Cortex of kidney (tissue), 1 donor: ENCODE results near the gene PZP.
"Not testable (repeated sequence)": the region's sequence is repeated elsewhere in the genome, so short reads cannot be mapped to it uniquely, and the experiment has no call there.

Source experiments
- DNase-seq: peaks from one replicate; lab custom pipeline; 2025; lab: John Stamatoyannopoulos, UW

PZP gene

DNA sequence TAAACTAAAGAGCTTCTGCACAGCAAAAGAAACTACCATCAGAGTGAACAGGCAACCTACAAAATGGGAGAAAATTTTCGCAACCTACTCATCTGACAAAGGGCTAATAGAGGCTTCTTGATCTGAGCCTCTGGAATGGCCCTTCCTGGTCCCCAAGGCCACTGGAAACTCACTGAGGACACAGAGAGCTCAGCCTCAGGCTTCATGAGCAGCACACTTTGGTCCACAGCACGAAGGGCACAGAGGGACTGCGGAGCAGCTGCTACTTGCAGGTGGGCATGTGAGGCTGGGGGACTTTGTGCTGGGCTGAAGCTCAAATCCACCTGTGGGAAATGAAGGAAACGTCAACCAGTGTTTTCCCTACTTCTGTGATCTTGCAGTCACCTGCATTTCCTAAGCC lies 27.4 kb downstream of the PZP start:
- no peak for DNase-seq

DNA sequence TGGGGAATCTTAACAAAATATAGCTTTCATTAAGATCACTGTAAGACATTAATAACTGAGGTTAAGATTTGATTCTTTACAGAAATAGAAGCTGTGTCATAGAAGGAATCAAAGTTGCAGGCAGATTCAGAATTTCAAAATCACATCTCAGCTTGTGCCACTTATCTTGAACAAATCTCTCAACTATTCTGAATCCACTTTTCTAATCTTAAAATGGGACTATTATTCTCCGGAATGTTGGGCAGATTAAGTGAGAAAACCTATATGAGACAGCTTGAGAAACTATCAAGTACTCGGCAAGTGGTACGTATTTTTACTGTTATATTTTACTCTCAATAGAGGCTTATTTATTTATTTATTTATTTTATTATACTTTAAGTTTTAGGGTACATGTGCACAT lies 28.4 kb downstream of the PZP start:
- no peak for DNase-seq

DNA sequence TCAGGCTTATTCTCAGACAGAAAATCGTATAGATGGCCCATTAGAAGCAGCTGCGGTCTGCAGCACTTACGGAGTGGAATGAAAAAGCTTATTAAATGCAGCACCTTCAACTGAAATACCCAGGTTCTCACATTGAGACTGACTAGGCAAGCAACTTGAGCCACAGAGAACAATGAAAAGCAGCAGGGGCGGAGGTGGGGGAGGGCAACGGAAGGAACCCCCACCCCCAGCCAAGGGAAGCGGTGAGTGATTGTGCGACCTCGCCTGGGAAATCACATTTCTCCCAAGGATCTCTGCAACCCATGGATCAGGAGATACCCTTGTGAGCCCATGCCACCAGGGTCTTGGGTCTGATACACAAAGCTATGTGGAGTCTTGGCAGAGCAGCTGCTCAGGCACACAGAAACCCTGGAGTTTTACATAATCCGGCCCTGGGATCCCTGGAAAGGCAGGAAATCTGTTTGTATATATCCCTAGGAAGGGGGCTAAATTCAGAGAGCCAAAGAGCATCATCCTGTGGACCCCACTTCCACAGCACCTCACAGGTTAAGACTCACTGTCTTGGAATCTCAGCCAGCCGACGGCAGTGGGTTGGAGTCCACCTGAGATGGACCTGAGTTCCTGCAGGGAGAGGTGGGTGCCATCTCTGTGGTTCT lies 38.1 kb downstream of the PZP start:
- no peak for DNase-seq

DNA sequence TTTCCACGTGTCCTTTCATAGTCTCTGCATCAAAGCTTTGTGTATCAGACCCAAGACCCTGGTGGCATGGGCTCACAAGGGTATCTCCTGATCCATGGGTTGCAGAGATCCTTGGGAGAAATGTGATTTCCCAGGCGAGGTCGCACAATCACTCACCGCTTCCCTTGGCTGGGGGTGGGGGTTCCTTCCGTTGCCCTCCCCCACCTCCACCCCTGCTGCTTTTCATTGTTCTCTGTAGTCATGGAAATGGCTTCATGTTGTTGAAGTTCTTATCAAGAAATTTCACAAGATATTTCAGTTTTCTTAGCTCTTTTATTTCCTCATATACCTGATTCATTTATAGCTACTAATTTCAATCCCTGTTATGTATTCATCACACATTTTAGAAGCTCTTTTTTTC lies 40.9 kb downstream of the PZP start:
- DNase-seq: not testable (repeated sequence)

DNA sequence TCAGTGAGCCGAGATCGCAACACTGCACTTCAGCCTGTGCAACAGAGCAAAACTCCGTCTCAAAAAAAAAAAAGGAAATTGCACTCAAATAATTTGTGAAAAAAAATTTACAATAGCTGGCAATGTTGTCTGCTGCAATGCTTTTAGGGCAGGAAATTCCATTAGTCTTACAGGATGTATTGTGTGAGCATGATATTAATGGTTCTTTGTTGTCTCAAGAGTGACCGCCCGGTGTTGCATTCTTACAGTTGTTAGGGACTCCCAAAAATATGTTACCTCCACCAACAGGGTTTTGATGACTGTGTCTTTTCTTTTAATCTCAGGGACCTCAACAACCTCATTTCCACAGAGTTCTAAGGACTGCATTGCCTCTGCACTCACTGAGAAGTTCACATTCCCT lies 44.8 kb downstream of the PZP start:
- no peak for DNase-seq

DNA sequence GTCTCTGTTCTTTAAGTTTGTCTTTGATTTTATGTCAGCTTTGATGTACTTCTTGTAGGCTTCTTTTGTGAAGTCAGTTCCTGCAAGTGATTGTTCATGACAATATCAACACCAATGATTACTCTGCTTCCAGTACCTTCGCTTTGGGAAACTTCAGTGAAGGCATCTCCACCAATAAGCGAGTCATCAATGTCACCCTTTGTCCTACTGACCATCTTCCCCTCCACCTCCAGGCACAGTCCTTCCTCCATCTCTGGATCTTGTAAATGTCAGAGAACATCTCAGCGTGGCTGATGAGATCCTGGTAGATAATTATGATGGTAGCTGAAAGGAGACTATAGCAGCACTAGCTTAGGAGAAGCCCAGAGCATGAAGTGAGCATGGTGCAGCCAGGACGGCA lies 52.1 kb downstream of the PZP start:
- DNase-seq: no peak

DNA sequence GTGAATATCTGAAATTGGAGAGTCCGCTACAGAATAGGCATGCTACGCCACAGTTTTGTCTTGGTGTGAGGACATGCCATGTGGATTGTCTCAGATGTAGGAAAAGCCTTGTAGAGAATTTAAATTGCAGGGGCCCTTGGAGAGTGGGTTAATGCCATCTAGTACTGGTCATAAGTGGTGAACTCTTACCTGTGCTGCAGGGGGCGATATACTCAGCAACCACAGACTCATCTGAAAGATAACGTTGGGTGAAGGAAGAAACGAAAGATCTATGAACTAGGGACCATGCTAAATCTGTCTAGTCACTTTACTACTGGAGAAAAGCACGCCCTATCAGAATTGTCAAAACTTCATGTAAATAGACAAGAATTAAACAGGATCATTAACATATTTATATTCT lies 58.8 kb downstream of the PZP start:
- DNase-seq: no peak

DNA sequence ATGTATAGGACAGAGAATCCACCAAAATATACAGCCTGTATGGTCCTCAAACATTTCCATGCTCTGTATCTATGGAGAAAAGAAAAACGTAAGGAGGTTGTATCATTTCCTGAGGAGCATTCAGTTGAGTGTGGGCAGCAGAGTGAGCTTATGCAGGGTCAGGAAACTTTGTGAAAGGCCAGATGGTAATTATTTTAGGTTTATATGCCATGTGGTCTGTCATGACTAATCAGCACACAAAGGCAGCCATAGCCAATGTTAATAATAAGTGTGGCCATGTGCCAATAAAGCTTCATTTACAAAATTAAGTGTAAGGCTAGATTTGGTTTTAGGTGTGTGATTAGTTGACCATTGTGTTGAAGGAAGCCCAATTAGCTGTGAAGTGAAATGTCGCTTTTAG lies 59.3 kb downstream of the PZP start:
- DNase-seq: no peak

DNA sequence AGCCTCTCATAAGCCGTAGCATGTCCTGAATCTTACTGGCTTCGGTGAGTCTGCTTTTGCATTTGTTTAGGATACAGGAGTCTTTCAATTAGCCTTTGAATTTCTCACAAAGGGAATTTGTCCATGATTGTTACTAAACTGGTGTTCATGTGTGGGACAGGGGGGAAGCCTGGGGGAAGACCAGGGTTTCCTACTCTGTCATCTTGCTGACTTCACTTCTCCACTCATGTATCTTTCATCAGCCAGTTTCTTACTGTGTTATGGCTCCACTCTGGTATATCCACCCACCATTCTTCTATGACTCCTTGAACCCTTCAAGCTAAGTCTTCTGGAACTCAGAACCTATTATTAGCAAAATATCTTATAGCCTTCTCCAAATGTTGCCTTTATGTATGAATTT lies 60.7 kb downstream of the PZP start:
- no peak for DNase-seq

DNA sequence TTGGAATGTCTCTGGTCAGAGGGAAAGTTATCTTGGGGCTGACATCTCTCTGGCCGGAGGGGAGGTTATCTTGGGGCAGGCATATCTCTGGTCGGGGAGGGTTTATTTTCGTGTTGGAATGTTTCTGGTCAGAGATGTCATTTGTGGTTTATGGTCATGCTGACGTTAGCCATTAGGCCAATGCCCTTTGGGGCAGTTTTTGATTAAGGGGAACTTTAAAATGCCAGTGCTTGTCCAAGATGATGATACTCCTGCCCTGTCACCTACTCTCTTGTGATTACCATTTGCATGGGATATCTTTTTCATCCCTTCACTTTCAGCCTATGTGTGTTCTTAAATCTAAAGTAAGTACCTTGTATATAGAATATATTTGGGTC lies 63.5 kb downstream of the PZP start:
- no peak for DNase-seq

DNA sequence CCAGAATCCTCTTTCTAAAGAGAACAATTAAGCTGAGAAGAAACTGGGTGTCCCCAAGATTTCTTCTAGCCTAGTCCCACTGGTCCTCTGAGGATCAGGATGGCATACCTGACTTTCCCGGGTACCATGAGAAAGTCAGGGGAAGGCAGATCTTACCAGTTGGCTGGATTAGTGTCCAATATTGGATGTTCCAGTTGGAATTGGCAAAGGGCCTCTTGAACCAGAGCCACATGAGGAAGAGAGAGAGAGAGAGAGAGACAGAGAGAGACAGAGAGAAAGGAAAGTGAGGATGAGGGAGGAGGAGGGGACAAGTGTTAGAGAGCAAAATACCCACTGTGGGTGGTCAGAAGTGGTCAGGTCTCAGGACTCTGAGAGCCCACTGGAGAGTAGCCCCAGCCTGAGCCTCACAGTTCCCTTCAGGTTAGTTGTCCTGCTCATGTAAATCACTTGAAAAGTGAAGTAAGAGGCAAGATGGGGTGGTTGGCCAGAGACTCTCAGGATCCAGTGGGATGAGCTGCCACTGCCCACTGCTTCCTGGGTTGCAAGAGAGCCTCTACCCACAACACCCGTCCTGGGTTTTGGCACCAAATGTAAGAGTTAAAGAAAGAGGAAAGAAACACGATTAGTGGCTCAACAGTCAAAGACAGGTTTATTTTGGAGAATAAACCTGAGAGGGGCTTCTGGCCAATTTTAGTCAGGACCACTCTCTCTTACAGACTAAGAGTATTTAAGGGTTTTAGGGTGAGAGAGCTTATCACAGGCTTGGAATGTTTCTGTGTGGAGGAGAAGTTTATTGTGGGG lies 64.1 kb downstream of the PZP start:
- DNase-seq: no peak

DNA sequence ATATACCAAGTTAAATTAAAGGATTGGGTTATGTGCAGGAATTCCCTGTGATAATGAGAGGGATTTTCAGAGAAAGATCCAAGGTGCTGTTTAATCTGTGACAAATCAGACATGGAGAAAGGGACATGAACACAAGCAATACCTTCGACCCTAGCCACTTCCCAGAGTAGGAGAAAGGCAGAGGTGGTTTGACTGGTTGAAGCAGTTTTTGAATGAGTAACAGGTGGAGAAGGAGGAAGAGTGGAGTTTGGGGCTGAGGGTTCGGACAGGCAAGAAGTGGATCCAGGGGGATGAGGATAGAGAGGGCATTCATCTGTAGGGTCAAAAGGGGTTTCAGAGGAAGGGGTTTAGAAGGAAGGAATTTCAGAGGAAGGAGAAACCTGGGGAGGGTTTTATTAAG lies 65.1 kb downstream of the PZP start:
- no peak for DNase-seq

DNA sequence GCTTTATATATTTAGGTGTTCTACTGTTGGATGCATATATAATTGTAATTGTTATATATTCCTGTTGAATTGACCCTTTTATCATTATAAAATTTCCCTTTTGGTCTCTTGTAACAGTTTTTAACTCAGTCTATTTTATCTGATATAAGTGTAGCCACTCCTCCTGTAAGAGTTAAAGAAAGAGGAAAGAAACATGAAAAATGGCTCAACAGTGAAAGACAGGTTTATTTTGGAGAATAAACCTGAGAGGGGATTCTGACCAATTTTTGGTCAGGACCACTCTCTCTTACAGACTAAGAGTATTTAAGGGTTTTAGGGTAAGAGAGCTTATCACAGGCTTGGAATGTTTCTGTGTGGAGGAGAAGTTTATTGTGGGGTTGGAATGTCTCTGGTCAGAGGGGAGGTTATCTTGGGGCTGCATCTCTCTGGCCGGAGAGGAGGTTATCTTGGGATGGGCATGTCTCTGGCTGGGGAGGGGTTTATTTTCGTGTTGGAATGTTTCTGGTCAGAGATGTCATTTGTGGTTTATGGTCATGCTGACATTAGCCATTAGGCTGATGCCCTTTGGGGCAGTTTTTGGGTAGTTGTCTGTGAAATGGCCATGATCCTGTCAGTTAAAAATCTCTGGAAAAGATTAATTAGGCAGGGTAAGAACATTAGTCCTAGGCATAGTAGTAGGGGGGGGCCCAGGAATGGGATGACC lies 68.5 kb downstream of the PZP start:
- not testable (repeated sequence) for DNase-seq

DNA sequence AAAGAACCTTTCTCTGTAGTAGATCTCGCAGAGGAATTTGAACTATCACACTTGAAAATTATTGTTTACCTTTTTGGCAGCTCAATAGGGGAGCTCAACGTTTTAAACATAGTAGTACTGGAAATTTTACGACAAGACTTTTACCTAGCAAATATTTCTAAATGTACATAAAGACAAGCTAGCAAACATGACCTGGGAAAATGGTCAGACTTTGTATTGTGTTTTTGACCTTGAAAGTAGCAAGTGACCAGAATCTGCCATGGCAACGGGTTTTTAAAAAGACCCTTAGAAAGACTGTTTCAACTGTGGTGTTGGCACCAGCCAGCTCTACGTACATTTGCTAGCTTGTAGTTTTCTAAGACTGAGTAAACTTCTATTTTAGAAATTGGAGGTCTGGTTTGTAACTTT lies 72.3 kb downstream of the PZP start:
- DNase-seq: no peak

DNA sequence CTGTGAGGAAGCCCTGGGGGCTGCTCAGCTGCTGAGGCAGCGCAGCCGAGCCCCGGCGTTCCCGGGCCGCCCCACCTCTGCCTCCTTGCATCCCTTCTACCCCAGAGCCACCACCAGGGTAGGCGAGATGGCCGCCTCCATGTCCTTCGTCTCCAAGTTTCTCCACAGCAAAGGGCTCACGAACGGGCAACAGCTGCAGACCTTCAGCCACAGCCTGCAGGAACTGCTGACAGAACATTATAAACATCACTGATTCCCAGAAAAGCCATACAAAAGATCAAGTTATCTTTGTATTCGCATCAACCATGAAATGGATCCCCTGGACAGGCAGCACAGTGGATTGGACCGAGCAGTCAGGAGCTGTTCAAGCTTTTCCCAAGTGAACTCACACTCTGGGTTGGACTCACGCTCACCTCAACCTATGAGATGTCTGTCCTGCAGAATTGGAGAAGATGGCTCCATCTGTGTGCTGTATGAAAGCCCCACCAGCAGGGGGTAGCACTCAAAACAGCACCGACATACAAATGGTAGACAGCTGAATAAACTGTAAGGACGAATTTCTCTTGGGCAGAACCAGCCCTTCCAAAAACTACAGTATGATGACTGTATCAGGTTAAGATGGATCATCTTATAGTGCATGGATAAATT lies 73.1 kb downstream of the PZP start:
- DNase-seq: no peak

DNA sequence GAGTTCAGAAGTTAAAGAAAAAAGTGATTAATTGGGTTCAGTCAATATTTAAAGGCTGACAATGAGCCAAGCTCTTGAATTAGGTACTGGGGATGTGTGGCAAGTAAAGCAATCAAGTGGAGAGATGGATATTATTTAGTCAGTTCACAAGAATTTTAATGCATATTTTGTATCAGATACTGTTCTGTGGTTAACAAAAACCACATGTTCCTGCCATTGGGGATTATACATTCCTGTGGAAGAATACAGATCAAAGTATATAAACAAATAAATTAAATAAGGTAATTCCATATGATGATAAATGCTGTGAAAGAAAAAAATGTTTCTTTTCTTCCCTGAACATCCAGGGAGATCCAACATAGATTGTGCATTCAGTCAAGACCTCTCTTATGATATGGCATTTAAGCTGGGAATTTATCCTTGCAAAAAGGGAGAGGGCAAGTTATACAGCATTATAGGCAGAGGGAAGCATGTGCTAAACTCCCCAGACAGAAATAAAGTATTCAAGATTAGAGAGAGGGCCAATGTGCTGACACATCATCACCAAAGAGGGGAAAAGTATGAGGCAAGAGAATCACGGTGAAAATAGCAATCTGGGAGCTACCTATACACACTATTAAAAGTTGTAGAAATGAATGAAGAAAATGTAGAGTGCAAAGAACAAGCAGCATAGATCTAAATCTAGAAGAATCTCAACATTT lies 74.8 kb downstream of the PZP start:
- DNase-seq: no peak

DNA sequence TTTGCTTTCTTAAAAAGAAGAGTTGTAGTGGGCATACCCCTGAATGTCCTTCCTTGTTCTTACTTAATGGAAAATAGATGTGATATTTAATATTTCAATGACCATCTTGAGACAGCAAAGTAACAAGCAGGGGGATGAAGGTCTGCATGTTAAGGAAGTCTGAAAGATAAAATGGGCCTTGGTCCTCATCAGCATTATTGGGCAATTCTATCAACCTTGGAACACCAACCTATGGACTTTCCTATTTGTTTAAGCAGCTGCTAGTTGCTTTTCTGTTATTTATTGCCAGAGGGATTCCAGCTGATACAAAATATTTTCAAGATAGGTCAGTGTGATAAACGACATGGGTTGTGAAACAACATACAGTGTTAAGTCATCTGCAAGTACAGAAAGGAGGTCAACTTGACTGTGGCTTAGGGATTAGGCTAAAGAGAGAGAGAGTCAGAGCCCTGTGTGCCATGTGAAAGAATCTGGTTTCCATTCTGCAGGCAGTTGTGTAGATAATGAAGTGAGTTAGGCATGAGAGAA lies 76.1 kb downstream of the PZP start:
- DNase-seq: no peak

DNA sequence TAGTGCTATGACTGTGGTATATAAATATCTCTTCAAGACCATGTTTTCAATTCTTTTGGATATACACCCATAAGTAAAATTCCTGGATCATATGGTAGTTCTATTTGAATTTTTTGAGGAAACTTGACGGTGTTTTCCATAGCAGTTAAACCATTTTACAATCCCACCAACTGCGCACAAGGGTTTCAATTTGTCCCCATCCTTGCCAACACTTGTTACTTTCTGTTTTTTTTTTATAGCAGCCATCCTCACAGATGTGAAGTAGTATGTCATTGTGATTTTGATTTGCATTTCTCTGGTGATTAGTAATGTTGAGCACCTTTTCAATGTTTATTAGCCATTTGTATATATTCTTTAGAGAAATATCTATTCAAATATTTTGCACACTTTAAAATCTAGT lies 78.0 kb downstream of the PZP start:
- no peak for DNase-seq

DNA sequence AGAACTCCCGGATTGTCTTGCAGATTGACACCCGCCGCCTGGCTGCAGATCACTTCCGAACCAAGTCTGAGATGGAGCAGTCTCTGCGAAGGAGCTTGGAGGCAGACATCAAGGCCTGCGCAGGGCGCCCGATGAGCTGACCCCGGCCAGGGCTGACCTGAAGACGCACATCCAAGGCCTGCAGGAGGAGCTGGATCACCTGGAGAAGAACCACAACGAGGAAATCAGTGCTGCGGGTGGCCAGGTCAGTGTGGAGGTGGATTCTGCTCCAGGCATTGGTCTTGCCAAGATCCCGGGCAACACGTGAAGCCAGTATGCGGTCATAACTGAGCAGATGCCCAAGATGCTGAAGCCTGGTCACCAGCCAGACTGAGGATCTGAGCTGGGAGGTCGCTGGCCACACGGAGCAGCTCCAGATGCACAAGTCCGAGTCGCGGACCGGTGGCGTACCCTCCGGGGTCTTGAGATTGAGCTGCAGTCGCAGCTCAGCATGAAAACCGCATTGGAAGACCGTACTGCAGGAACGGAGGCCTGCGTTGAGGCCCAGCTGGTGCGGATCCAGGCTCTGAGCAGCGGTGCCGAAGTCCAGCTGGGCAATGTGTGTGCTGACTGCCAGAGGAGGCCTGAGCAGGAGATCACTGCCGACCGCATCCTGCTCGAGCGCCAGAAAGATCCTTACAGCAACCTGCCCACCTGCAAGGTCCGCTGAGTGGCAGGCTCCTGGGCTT lies 80.1 kb downstream of the PZP start:
- no peak for DNase-seq

DNA sequence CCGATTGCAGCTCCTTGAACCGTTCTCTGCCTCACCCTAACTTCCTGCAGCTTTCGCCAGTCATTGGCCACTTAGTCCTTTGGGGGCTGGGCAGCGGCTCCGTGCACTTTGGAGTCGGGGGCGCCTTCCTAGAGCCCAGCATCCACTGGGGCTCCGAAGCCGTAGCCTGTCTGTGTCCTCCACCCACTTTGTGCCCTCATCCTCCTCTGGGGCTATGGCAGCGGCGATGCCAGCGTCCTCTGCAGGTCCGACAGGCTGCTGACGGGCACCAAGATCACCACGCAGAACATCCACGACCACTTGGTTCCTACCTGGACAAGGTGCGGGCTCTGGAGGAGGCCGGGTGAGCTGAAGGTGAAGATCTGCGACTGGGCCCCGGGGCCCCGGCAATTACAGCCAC lies 80.7 kb downstream of the PZP start:
- DNase-seq: no peak

DNA sequence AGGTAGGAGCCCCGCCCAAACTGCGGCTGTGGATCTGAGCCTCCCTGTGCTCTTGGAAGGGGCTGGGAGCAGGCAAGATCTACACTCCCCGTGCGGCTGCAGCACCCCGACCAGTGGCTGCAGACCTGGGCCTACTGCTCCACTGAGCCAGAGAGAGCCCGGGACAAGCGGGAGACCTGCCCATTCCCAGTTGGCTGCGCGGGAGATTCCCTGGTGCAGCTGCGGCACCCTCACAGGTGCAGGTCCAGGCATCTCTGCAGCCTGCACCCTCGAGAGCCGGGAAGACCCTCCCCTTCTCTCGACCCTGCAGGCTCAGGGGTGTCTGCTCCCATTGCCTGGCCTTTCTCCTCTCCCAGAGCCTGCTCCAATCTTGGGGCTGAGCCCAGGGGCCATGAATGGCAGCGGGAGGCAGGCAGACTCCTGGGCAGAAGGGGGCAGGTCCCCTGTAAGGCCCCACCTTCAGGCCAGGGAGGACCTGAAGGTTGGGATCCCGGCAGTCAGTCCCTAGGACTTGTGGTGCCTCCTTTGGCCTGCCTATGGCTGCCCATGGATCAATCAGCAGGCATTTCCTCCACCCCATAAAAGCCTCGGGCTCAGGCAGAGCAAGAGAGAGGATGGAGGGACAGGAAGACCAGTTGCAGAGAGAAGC lies 83.7 kb downstream of the PZP start:
- no peak for DNase-seq
